Endothelial cell (in vitro differentiated cells): ENCODE measurements around the gene PARVB. TPM values are rescaled to one million over a fixed set of nuclear protein-coding genes. Genes with fewer than 3 reads are reported as not detected.

Source experiments
- DNase-seq: peaks from one replicate; pipeline ENCODE4 v3.0.0; 2021; ENCODE audit warnings: low spot score
- H3K27ac Mint-ChIP-seq: one replicate; pipeline ENCODE4 v1.8.0; 2021; ENCODE audit warnings: mixed read lengths, inconsistent platforms; ENCODE audit not compliant: unreplicated experiment
- H3K27me3 Mint-ChIP-seq: one replicate; pipeline ENCODE4 v1.8.0; 2021; ENCODE audit warnings: mild to moderate bottlenecking, moderate library complexity, mixed read lengths, inconsistent platforms; ENCODE audit not compliant: unreplicated experiment
- H3K36me3 Mint-ChIP-seq: one replicate; pipeline ENCODE4 v1.8.0; 2021; ENCODE audit warnings: mild to moderate bottlenecking, low read depth, mixed read lengths, inconsistent platforms; ENCODE audit not compliant: unreplicated experiment
- H3K4me1 Mint-ChIP-seq: one replicate; pipeline ENCODE4 v1.8.0; 2021; ENCODE audit warnings: mild to moderate bottlenecking, mixed read lengths, inconsistent platforms; ENCODE audit not compliant: unreplicated experiment
- H3K4me3 Mint-ChIP-seq: one replicate; pipeline ENCODE4 v1.8.0; 2021; ENCODE audit warnings: mild to moderate bottlenecking, mixed read lengths, inconsistent platforms; ENCODE audit not compliant: unreplicated experiment
- H3K9me3 Mint-ChIP-seq: one replicate; pipeline ENCODE4 v1.8.0; 2021; ENCODE audit warnings: mixed read lengths, inconsistent platforms; ENCODE audit not compliant: unreplicated experiment
- total RNA-seq: library from RNA; stranded (reverse); fragmentation: NEBNext Ultra II Directional; extraction: Animal tissue kit (Norgen Biotek cat#: 25700); gene quantifications from one replicate; pipeline ENCODE4 v1.2.1, GENCODE V29; 2021; ENCODE audit not compliant: unreplicated experiment
- TF ChIP-seq, protein P1 (sequence below): fragments of 200-600 bp; sonication (generic); IDR thresholded peaks from one replicate; pipeline ENCODE4 v1.5.0; 2021; ENCODE audit warnings: antibody characterized with exemption; ENCODE audit not compliant: unreplicated experiment

The PARVB gene
- total RNA-seq, 1 donor from 2014 or later = 105 TPM

- Mint-ChIP-seq H3K4me1 (peaks cover 2% of the 10 kb centered on the region), H3K9me3 (no peaks in the 10 kb centered on the region), H3K27me3 (peaks cover 3% of the 10 kb centered on the region), H3K4me3 (no peak overlapping the region), H3K27ac (no peak overlapping the region), H3K36me3 (peaks cover 36% of the 10 kb centered on the region)
- no peak for DNase-seq
- TF ChIP-seq, protein P1, sequence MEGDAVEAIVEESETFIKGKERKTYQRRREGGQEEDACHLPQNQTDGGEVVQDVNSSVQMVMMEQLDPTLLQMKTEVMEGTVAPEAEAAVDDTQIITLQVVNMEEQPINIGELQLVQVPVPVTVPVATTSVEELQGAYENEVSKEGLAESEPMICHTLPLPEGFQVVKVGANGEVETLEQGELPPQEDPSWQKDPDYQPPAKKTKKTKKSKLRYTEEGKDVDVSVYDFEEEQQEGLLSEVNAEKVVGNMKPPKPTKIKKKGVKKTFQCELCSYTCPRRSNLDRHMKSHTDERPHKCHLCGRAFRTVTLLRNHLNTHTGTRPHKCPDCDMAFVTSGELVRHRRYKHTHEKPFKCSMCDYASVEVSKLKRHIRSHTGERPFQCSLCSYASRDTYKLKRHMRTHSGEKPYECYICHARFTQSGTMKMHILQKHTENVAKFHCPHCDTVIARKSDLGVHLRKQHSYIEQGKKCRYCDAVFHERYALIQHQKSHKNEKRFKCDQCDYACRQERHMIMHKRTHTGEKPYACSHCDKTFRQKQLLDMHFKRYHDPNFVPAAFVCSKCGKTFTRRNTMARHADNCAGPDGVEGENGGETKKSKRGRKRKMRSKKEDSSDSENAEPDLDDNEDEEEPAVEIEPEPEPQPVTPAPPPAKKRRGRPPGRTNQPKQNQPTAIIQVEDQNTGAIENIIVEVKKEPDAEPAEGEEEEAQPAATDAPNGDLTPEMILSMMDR = no peak
Measured at GRCh38 chr22:43996981-43997265, 27.2 kb upstream of the PARVB start.

DNA sequence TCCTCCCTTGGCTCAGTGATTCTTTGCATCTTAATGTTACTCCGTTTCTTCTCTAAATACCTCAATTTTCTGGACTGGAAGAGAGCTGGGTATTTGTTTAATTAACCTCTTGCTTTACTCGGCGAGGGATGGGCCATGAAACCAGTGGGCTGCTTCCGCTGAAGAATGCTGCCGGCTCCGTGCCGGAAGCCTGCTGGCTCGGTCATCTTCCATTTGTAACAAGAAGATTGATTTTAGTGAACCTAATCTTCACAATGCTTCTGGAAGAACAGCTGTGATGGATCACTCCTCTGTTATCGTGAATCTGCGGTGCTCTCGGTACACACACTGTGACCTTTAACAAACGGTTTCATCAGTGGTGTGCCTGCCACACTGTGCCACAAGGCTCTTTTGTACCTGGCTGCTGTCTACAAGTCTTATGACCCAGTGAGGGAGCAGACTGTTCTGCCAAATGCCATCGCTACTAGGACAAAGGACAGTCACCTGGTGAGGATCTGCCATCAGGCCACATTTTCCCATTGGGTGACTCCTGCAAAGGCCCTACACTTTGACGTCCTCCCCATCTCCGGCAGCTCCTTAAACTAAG is 25.3 kb upstream of the PARVB start:
- H3K4me1 Mint-ChIP-seq = peaks cover 11% of the 10 kb centered on the region
- no peaks in the 10 kb centered on the region for H3K9me3 Mint-ChIP-seq
- no peak overlapping the region for H3K27ac Mint-ChIP-seq
- no peak for DNase-seq
- TF ChIP-seq, protein P1 = no peak
- no peak overlapping the region for H3K4me3 Mint-ChIP-seq
- H3K36me3 Mint-ChIP-seq = peaks cover 29% of the 10 kb centered on the region
- H3K27me3 Mint-ChIP-seq = peaks cover 3% of the 10 kb centered on the region

GRCh38 chr22:43999378-43999777 is 24.7 kb upstream of the PARVB start:
- H3K36me3 Mint-ChIP-seq = peaks cover 27% of the 10 kb centered on the region
- H3K4me3 Mint-ChIP-seq = no peak overlapping the region
- DNase-seq = no peak
- TF ChIP-seq, protein P1 = no peak
- H3K9me3 Mint-ChIP-seq = no peaks in the 10 kb centered on the region
- H3K4me1 Mint-ChIP-seq = peaks cover 15% of the 10 kb centered on the region
- H3K27ac Mint-ChIP-seq = no peak overlapping the region
- H3K27me3 Mint-ChIP-seq = peaks cover 3% of the 10 kb centered on the region

GRCh38 chr22:44000123-44000522 is 24.0 kb upstream of the PARVB start:
- TF ChIP-seq, protein P1 = no peak
- no peak for DNase-seq
- H3K27me3 Mint-ChIP-seq = peaks cover under 1% of the 10 kb centered on the region

GRCh38 chr22:44001521-44001920 is 22.6 kb upstream of the PARVB start:
- no peaks in the 10 kb centered on the region for H3K27me3 Mint-ChIP-seq
- H3K36me3 Mint-ChIP-seq = peaks cover 23% of the 10 kb centered on the region
- DNase-seq = no peak
- no peak overlapping the region for H3K4me3 Mint-ChIP-seq
- no peak overlapping the region for H3K27ac Mint-ChIP-seq
- no peaks in the 10 kb centered on the region for H3K9me3 Mint-ChIP-seq
- TF ChIP-seq, protein P1 = no peak
- peaks cover 17% of the 10 kb centered on the region for H3K4me1 Mint-ChIP-seq

More at GRCh38 chr22:44000123-44000522, 24.0 kb upstream of the PARVB start:
- H3K9me3 Mint-ChIP-seq = no peaks in the 10 kb centered on the region
- peaks cover 24% of the 10 kb centered on the region for H3K36me3 Mint-ChIP-seq
- no peak overlapping the region for H3K4me3 Mint-ChIP-seq
- peaks cover 19% of the 10 kb centered on the region for H3K4me1 Mint-ChIP-seq
- no peak overlapping the region for H3K27ac Mint-ChIP-seq
